Measurements from ENCODE around the gene TMEM267.
"Not testable (repeated sequence)": the region's sequence is repeated elsewhere in the genome, so short reads cannot be mapped to it uniquely, and the experiment has no call there.

The TMEM267 gene

GRCh38 chr5:43461066-43461465 is 22.6 kb downstream of the TMEM267 start:
- DNase-seq (ENCODE audit: low read depth, low spot score), result no peak

GRCh38 chr5:43456556-43456955 is 27.1 kb downstream of the TMEM267 start:
- DNase-seq (ENCODE audit: low read depth, low spot score), result no peak

GRCh38 chr5:43441575-43441974 is 42.1 kb downstream of the TMEM267 start:
- DNase-seq (ENCODE audit: low read depth, low spot score), result not testable (repeated sequence)

- DNase-seq (ENCODE audit: low read depth, low spot score), result no peak
These were observed 46.5 kb downstream of the TMEM267 start for GRCh38 chr5:43437062-43437660.

- no peak for DNase-seq (ENCODE audit: low read depth, low spot score)
These were observed 50.3 kb downstream of the TMEM267 start for GRCh38 chr5:43433382-43433781.

- DNase-seq (ENCODE audit: low read depth, low spot score), result peak; percentile 49
These were observed 50.9 kb downstream of the TMEM267 start for GRCh38 chr5:43432486-43433375.

GRCh38 chr5:43429706-43430105 is 54.0 kb downstream of the TMEM267 start:
- DNase-seq (ENCODE audit: low read depth, low spot score), result peak; percentile 74

- no peak for DNase-seq (ENCODE audit: low read depth, low spot score)
These were observed 54.6 kb downstream of the TMEM267 start for GRCh38 chr5:43429016-43429415.

GRCh38 chr5:43427306-43427705 is 56.4 kb downstream of the TMEM267 start:
- DNase-seq (ENCODE audit: low read depth, low spot score), result no peak

GRCh38 chr5:43425983-43426382 is 57.7 kb downstream of the TMEM267 start:
- no peak for DNase-seq (ENCODE audit: low read depth, low spot score)

- DNase-seq (ENCODE audit: low read depth, low spot score), result not testable (repeated sequence)
These were observed 60.6 kb downstream of the TMEM267 start for GRCh38 chr5:43423086-43423485.

GRCh38 chr5:43422143-43422542 is 61.5 kb downstream of the TMEM267 start:
- no peak for DNase-seq (ENCODE audit: low read depth, low spot score)

- DNase-seq (ENCODE audit: low read depth, low spot score), result no peak
These were observed 62.1 kb downstream of the TMEM267 start for GRCh38 chr5:43421450-43422133.

- DNase-seq (ENCODE audit: low read depth, low spot score), result peak; percentile 22
These were observed 63.4 kb downstream of the TMEM267 start for GRCh38 chr5:43420241-43420640.

GRCh38 chr5:43418561-43418960 is 65.1 kb downstream of the TMEM267 start:
- no peak for DNase-seq (ENCODE audit: low read depth, low spot score)

GRCh38 chr5:43416803-43417394 is 66.8 kb downstream of the TMEM267 start:
- no peak for DNase-seq (ENCODE audit: low read depth, low spot score)

- peak; percentile 19 for DNase-seq (ENCODE audit: low read depth, low spot score)
These were observed 67.5 kb downstream of the TMEM267 start for GRCh38 chr5:43415935-43416802.

GRCh38 chr5:43413966-43414365 is 69.7 kb downstream of the TMEM267 start:
- DNase-seq (ENCODE audit: low read depth, low spot score), result peak; percentile 8

- DNase-seq (ENCODE audit: low read depth, low spot score), result no peak
These were observed 71.0 kb downstream of the TMEM267 start for GRCh38 chr5:43412644-43413043.

- DNase-seq (ENCODE audit: low read depth, low spot score), result no peak
These were observed 71.5 kb downstream of the TMEM267 start, which contains the start of gene CCL28 for GRCh38 chr5:43412156-43412555. TSS of gene CCL28 (minus strand) at chr5:43412391. CDS start at chr5:43412316, 75 bp downstream.

GRCh38 chr5:43411495-43411894 is 72.2 kb downstream of the TMEM267 start:
- no peak for DNase-seq (ENCODE audit: low read depth, low spot score)
